K562 (cell line): ENCODE measurements around the gene CNTRL.

Source experiments
- BRD4 ChIP-seq: fragments of 200-600 bp; sonication (generic); IDR thresholded peaks from 2 replicates; pipeline ENCODE4 v1.6.1; 2017; ENCODE audit warnings: inconsistent platforms
- ESRRA ChIP-seq: fragments of 450-650 bp; IDR thresholded peaks from 2 replicates; pipeline ENCODE4 v1.6.1; 2014; ENCODE audit warnings: low read depth, mild to moderate bottlenecking, moderate library complexity, borderline replicate concordance
- HBP1 ChIP-seq: fragments of 450-650 bp; formaldehyde crosslinking; IDR thresholded peaks from 2 replicates; pipeline ENCODE4 v1.4.0; 2022; ENCODE audit warnings: missing genetic modification characterization
- PCBP1 ChIP-seq: fragments of 200-400 bp; formaldehyde crosslinking; IDR thresholded peaks from 2 replicates; pipeline ENCODE4 v1.6.1; 2018; ENCODE audit warnings: mild to moderate bottlenecking, low read depth, low read length; ENCODE audit not compliant: poor library complexity, severe bottlenecking
- POLR2AphosphoS5 ChIP-seq: IDR thresholded peaks from 2 replicates; pipeline ENCODE4 v1.6.1; 2011; ENCODE audit warnings: mild to moderate bottlenecking, low read depth, low read length, moderate library complexity; ENCODE audit not compliant: control insufficient read depth, insufficient read depth
- SP1 ChIP-seq: sonication (generic); formaldehyde crosslinking; IDR thresholded peaks from 2 replicates; pipeline ENCODE4 v1.8.1; 2022; ENCODE audit warnings: mild to moderate bottlenecking, missing genetic modification reagents
- SRF ChIP-seq, 2 experiments: fragments of 250-450, 450-650 bp in 1 of 2; sonication (Bioruptor Pico) in 1 of 2; sonication (generic) in 1 of 2; formaldehyde crosslinking; IDR thresholded peaks; 2 replicates each; pipeline versions ENCODE4 v1.5.0 to v1.5.1; 2020 to 2022; ENCODE audit warnings: mild to moderate bottlenecking in 1 of 2, missing genetic modification reagents in 1 of 2
- XRCC3 ChIP-seq: fragments of 450-650 bp; IDR thresholded peaks from 2 replicates; pipeline ENCODE4 v1.6.1; 2017; ENCODE audit warnings: mild to moderate bottlenecking, moderate library complexity
- ZNF224 ChIP-seq: sonication (generic); formaldehyde crosslinking; IDR thresholded peaks from 2 replicates; pipeline ENCODE4 v1.8.0; 2022; ENCODE audit warnings: mild to moderate bottlenecking, missing genetic modification reagents
- ZNF644 ChIP-seq: fragments of 200-800 bp; sonication (Bioruptor generic); IDR thresholded peaks from 2 replicates; pipeline ENCODE4 v1.6.1; 2016; ENCODE audit warnings: low read depth, missing genetic modification characterization, missing compliant biosample characterization

GRCh38 chr9:121138973-121139372 is 64.2 kb downstream of the CNTRL start:
- TF ChIP-seq ESRRA, result no peak
- no peak for TF ChIP-seq POLR2AphosphoS5
- TF ChIP-seq BRD4, result no peak
- no peak for TF ChIP-seq XRCC3
- no peak for TF ChIP-seq ZNF224 (CRISPR knock-in tag)
- TF ChIP-seq HBP1 (CRISPR knock-in tag), result no peak
- TF ChIP-seq ZNF644 (tag), result no peak
- TF ChIP-seq SP1, result no peak
- no peak for TF ChIP-seq SRF (CRISPR knock-in tag; IDR thresholded peaks at IDR 0.05)
- no peak for TF ChIP-seq PCBP1
